OCI-LY1 (cell line): ENCODE data around the gene TTC12.

ENCODE experiments used
- EZH2 ChIP-seq: fragments of 200-600 bp; sonication (generic), shearing (Covaris generic); IDR thresholded peaks from 2 replicates; pipeline ENCODE4 v1.8.0; 2017; ENCODE audit warnings: borderline replicate concordance, mixed run types, mild to moderate bottlenecking, antibody characterized with exemption, low read length, moderate library complexity, mixed read lengths
- TF ChIP-seq, protein P1 (sequence below): fragments of 200-600 bp; sonication (generic), shearing (Covaris generic); IDR thresholded peaks from 2 replicates; pipeline ENCODE4 v1.5.1; 2017; ENCODE audit warnings: mild to moderate bottlenecking, antibody characterized with exemption, low read length, moderate library complexity, mixed read lengths

DNA sequence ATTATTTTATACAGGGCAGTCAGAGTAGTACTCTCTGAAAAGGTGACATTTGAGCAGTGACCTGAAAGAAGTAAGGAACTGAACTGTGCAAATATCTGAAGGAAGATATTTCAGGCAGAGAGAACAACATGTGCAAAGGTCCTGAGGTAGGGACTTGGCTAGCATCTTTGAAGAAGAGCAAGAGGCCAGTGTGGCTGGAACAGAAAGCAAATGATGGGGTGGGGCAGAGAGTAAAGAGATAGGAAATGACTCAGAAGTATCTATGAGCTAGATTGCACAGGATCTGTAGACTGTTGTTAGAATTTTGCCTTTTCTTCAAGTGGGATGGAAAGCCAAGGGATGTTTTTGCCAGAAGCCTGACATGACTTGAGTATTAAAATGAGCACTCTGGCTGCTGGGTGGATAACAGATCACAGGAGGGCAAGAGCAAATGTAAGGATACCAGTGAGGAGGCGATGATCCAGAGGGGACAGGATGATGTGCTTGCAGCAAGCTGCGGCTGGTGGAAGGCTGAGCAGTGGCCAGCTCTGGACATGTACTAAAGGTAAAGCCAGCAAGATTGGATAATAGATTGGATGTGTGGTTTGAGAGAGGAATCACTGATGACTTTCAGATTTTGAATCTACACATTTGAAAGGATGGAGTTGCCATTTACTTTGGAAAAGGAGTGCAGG is 33.2 kb upstream of the TTC12 start:
- TF ChIP-seq, protein P1, sequence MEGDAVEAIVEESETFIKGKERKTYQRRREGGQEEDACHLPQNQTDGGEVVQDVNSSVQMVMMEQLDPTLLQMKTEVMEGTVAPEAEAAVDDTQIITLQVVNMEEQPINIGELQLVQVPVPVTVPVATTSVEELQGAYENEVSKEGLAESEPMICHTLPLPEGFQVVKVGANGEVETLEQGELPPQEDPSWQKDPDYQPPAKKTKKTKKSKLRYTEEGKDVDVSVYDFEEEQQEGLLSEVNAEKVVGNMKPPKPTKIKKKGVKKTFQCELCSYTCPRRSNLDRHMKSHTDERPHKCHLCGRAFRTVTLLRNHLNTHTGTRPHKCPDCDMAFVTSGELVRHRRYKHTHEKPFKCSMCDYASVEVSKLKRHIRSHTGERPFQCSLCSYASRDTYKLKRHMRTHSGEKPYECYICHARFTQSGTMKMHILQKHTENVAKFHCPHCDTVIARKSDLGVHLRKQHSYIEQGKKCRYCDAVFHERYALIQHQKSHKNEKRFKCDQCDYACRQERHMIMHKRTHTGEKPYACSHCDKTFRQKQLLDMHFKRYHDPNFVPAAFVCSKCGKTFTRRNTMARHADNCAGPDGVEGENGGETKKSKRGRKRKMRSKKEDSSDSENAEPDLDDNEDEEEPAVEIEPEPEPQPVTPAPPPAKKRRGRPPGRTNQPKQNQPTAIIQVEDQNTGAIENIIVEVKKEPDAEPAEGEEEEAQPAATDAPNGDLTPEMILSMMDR = no peak
- no peak for TF ChIP-seq EZH2
